Chondrocyte (in vitro differentiated cells): ENCODE data around the gene SF3B4. TPM values are rescaled to one million over a fixed set of nuclear protein-coding genes. Genes with fewer than 3 reads are reported as not detected.

Experiments
- DNase-seq: peaks from one replicate; pipeline ENCODE4 v3.0.0; 2021; ENCODE audit warnings: mixed read lengths, low spot score
- H3K27ac Mint-ChIP-seq: one replicate; pipeline ENCODE4 v1.8.0; 2021; ENCODE audit warnings: mild to moderate bottlenecking, moderate library complexity, mixed read lengths; ENCODE audit not compliant: unreplicated experiment
- H3K27me3 Mint-ChIP-seq: 2 replicates; pipeline ENCODE4 v1.8.0; 2021; ENCODE audit warnings: low read depth, mixed read lengths
- H3K36me3 Mint-ChIP-seq: 2 replicates; pipeline ENCODE4 v1.8.0; 2021; ENCODE audit warnings: low read depth, mixed read lengths
- H3K4me1 Mint-ChIP-seq: 2 replicates; pipeline ENCODE4 v1.8.0; 2021; ENCODE audit warnings: low read depth, mild to moderate bottlenecking, mixed read lengths
- H3K4me3 Mint-ChIP-seq: one replicate; pipeline ENCODE4 v1.8.0; 2021; ENCODE audit warnings: mild to moderate bottlenecking, moderate library complexity, mixed read lengths; ENCODE audit not compliant: unreplicated experiment
- H3K9me3 Mint-ChIP-seq: 2 replicates; pipeline ENCODE4 v1.8.0; 2021; ENCODE audit warnings: low read depth, mixed read lengths
- CTCF ChIP-seq: fragments of 200-600 bp; sonication (generic); IDR thresholded peaks from 2 replicates; pipeline ENCODE4 v1.5.0; 2021; ENCODE audit warnings: antibody characterized with exemption, mild to moderate bottlenecking, moderate library complexity
- total RNA-seq: library from RNA; stranded (reverse); gene quantifications from 3 replicates; pipeline ENCODE4 v1.2.1, GENCODE V29; 2021

SF3B4 gene
- total RNA-seq, 1 donor from 2014 or later = 58.2 TPM

- Mint-ChIP-seq H3K4me3 (no peak overlapping the region), H3K4me1 (peaks cover 6% of the 10 kb centered on the region)
Observed at GRCh38 chr1:149884433-149885338, 42.9 kb downstream of the SF3B4 start.

GRCh38 chr1:149883598-149884247 lies 43.9 kb downstream of the SF3B4 start:
- Mint-ChIP-seq H3K9me3 (no peaks in the 10 kb centered on the region), H3K27ac (no peak overlapping the region), H3K36me3 (no peaks in the 10 kb centered on the region), H3K4me3 (no peak overlapping the region), H3K4me1 (peaks cover 5% of the 10 kb centered on the region), H3K27me3 (no peaks in the 10 kb centered on the region)
- no peak for TF ChIP-seq CTCF
- no peak for DNase-seq

More at GRCh38 chr1:149884433-149885338, 42.9 kb downstream of the SF3B4 start:
- no peaks in the 10 kb centered on the region for H3K27me3 Mint-ChIP-seq
- no peak for DNase-seq
- TF ChIP-seq CTCF = no peak
- no peak overlapping the region for H3K27ac Mint-ChIP-seq
- no peaks in the 10 kb centered on the region for H3K9me3 Mint-ChIP-seq
- H3K36me3 Mint-ChIP-seq = no peaks in the 10 kb centered on the region

DNA sequence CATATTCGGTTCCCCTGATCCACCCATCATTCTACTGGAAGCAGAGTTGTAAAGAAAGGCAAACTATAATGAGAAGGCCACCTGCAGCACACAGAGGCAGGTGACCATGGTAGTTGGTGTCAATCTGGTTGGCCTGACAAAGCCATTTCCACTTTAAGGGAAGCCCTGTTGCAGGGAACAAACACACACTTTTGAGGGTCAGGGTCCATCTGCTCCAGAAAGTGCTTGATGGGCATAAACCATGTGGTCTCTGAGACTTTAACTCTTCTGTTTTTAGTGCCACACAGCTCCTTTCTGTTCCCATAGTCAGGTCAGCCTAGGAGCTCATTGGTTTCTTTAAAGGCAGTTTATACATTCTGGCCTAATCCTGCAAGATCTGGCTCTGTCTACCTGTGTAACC lies 45.7 kb downstream of the SF3B4 start:
- peaks cover 5% of the 10 kb centered on the region for H3K4me1 Mint-ChIP-seq
- no peak overlapping the region for H3K4me3 Mint-ChIP-seq
- no peaks in the 10 kb centered on the region for H3K36me3 Mint-ChIP-seq
- DNase-seq = no peak
- no peaks in the 10 kb centered on the region for H3K9me3 Mint-ChIP-seq
- no peaks in the 10 kb centered on the region for H3K27me3 Mint-ChIP-seq
- no peak for TF ChIP-seq CTCF
- no peak overlapping the region for H3K27ac Mint-ChIP-seq

DNA sequence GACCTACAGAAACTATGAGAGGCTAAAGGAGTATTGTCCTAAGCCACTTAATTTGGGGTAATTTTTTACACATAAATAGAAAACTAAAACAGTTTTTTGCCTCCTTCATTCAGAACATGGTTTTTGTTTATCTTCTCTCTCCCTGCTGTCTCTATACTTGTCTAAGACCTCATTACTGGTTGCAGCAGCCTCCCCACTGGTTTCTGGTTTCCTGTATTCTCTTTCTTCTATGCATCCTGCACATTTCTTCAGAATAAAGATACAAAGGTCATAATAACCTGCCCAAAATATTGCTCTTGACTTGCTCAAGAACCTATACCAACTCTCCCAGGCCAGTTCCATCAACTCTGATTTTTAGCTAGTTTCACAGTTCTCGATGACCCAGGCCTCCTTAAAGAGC lies 48.0 kb downstream of the SF3B4 start:
- Mint-ChIP-seq H3K27ac (no peak overlapping the region), H3K4me3 (no peak overlapping the region), H3K4me1 (peaks cover 5% of the 10 kb centered on the region), H3K36me3 (no peaks in the 10 kb centered on the region), H3K27me3 (no peaks in the 10 kb centered on the region), H3K9me3 (no peaks in the 10 kb centered on the region)
- no peak for DNase-seq
- TF ChIP-seq CTCF = no peak

DNA sequence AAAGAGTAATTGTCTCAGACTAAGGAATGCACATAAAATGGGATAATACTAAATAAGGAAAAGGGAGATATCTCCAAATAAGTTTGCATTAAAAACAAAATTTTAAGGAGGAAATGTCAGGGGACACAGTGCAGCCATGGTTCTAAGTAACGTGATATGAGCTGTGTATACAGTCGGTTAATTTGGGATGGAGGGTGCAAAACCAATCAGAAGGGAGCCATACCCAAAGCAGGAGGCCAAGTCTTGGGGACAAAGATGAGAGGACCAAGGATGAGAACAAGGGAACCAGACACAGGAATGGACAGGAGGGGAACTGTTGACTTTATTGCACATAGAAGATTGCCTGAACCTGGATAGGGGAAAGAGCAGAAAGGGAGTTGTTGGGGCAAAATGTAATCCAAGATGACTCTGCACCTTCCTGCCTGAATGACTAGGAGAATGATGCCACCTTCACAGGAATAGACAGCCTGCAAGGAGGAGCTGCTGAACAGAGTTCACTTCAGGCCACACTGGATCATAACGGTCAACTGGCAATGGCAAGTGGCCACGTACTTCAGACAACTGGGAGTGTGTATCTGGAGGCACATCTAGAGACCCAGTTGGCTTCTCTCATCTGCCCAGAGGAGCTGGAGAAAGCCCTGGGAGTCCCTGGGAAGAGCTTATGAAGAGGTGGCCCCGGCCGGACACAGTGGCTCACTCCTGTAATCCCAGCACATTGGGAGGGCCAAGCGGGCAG lies 50.2 kb downstream of the SF3B4 start:
- H3K4me1 Mint-ChIP-seq = no peaks in the 10 kb centered on the region
- TF ChIP-seq CTCF = no peak
- no peaks in the 10 kb centered on the region for H3K27me3 Mint-ChIP-seq
- no peak overlapping the region for H3K27ac Mint-ChIP-seq
- no peaks in the 10 kb centered on the region for H3K36me3 Mint-ChIP-seq
- H3K4me3 Mint-ChIP-seq = no peak overlapping the region
- DNase-seq = no peak
- H3K9me3 Mint-ChIP-seq = no peaks in the 10 kb centered on the region
